Progenitor cell of endocrine pancreas (in vitro differentiated cells): ENCODE data around the gene PBX1. TPM values are rescaled to one million over a fixed set of nuclear protein-coding genes. Genes with fewer than 3 reads are reported as not detected.

ENCODE experiments used
- DNase-seq: peaks from one replicate; pipeline ENCODE4 v3.0.0; 2021; ENCODE audit warnings: low spot score; ENCODE audit not compliant: unreplicated experiment
- H3K27ac Mint-ChIP-seq: 2 replicates; pipeline ENCODE4 v1.8.0; 2021; ENCODE audit warnings: mild to moderate bottlenecking, moderate library complexity, mixed read lengths
- H3K27me3 Mint-ChIP-seq: 2 replicates; pipeline ENCODE4 v1.8.0; 2021; ENCODE audit warnings: mixed read lengths
- H3K36me3 Mint-ChIP-seq: 2 replicates; pipeline ENCODE4 v1.8.0; 2022; ENCODE audit warnings: mixed read lengths; ENCODE audit not compliant: insufficient read depth
- H3K4me1 Mint-ChIP-seq: 2 replicates; pipeline ENCODE4 v1.8.0; 2021; ENCODE audit warnings: low read depth, mixed read lengths
- H3K4me3 Mint-ChIP-seq: 2 replicates; pipeline ENCODE4 v1.8.0; 2021; ENCODE audit warnings: low read depth, mild to moderate bottlenecking, moderate library complexity, mixed read lengths
- H3K9me3 Mint-ChIP-seq: 2 replicates; pipeline ENCODE4 v1.8.0; 2021; ENCODE audit warnings: low read depth, mixed read lengths
- CTCF ChIP-seq: fragments of 200-600 bp; sonication (generic); IDR thresholded peaks from one replicate; pipeline ENCODE4 v1.5.0; 2021; ENCODE audit warnings: antibody characterized with exemption, mild to moderate bottlenecking; ENCODE audit not compliant: unreplicated experiment
- total RNA-seq: library from RNA; stranded (reverse); gene quantifications from 2 replicates; pipeline ENCODE4 v1.2.1, GENCODE V29; 2021

PBX1 gene
- total RNA-seq, 1 donor from 2014 or later: 205 TPM

GRCh38 chr1:164786980-164787833, 228.2 kb downstream of the PBX1 start:
- Mint-ChIP-seq H3K27ac (peak overlapping the region; percentile 93), H3K36me3 (peaks cover 6% of the 10 kb centered on the region), H3K27me3 (no peaks in the 10 kb centered on the region), H3K4me1 (peaks cover 41% of the 10 kb centered on the region), H3K9me3 (no peaks in the 10 kb centered on the region), H3K4me3 (peak overlapping the region; percentile 44)
- peak; percentile 89 for TF ChIP-seq CTCF
- peak; percentile 72 for DNase-seq

- Mint-ChIP-seq H3K36me3 (peaks cover 5% of the 10 kb centered on the region), H3K27me3 (no peaks in the 10 kb centered on the region), H3K4me3 (no peak overlapping the region), H3K27ac (no peak overlapping the region), H3K9me3 (no peaks in the 10 kb centered on the region), H3K4me1 (peaks cover 40% of the 10 kb centered on the region)
- no peak for DNase-seq
- TF ChIP-seq CTCF: no peak
Measured at GRCh38 chr1:164787834-164788231, 228.8 kb downstream of the PBX1 start.

- no peak for TF ChIP-seq CTCF
- no peak overlapping the region for H3K4me3 Mint-ChIP-seq
- H3K4me1 Mint-ChIP-seq: peaks cover 40% of the 10 kb centered on the region
- H3K9me3 Mint-ChIP-seq: no peaks in the 10 kb centered on the region
- no peak overlapping the region for H3K27ac Mint-ChIP-seq
- no peak for DNase-seq
- peaks cover 9% of the 10 kb centered on the region for H3K36me3 Mint-ChIP-seq
- no peaks in the 10 kb centered on the region for H3K27me3 Mint-ChIP-seq
Measured at GRCh38 chr1:164790081-164790480, 231.1 kb downstream of the PBX1 start.

- Mint-ChIP-seq H3K4me3 (no peak overlapping the region), H3K36me3 (peaks cover 9% of the 10 kb centered on the region), H3K27ac (peak overlapping the region; percentile 37), H3K9me3 (no peaks in the 10 kb centered on the region), H3K4me1 (peaks cover 21% of the 10 kb centered on the region), H3K27me3 (no peaks in the 10 kb centered on the region)
- TF ChIP-seq CTCF: no peak
- no peak for DNase-seq
Measured at GRCh38 chr1:164792410-164793004, 233.5 kb downstream of the PBX1 start.

GRCh38 chr1:164794356-164794755, 235.4 kb downstream of the PBX1 start:
- H3K27me3 Mint-ChIP-seq: no peaks in the 10 kb centered on the region
- peaks cover 9% of the 10 kb centered on the region for H3K36me3 Mint-ChIP-seq
- no peaks in the 10 kb centered on the region for H3K9me3 Mint-ChIP-seq
- H3K27ac Mint-ChIP-seq: no peak overlapping the region
- peaks cover 14% of the 10 kb centered on the region for H3K4me1 Mint-ChIP-seq
- no peak for DNase-seq
- no peak overlapping the region for H3K4me3 Mint-ChIP-seq
- TF ChIP-seq CTCF: no peak
